Parathyroid adenoma (tissue), 2 donors: ENCODE results near the gene ST7.

Experiments used
- H2AFZ ChIP-seq: fragments of 300-600 bp; sonication (generic); one replicate; pipeline ENCODE4 v1.7.0; 2017; ENCODE audit warnings: antibody characterized with exemption, mild to moderate bottlenecking
- H3K27ac ChIP-seq: fragments of 300-600 bp; sonication (generic); one replicate; pipeline ENCODE4 v1.7.0; 2017
- H3K27me3 ChIP-seq: fragments of 300-600 bp; sonication (generic); one replicate; pipeline ENCODE4 v1.7.0; 2017; ENCODE audit warnings: low read length; ENCODE audit not compliant: control insufficient read depth, insufficient read depth
- H3K36me3 ChIP-seq: fragments of 300-600 bp; sonication (generic); one replicate; pipeline ENCODE4 v1.7.0; 2017; ENCODE audit warnings: low read length; ENCODE audit not compliant: control insufficient read depth, insufficient read depth
- H3K4me1 ChIP-seq: fragments of 300-600 bp; sonication (generic); one replicate; pipeline ENCODE4 v1.7.0; 2017; ENCODE audit warnings: control low read depth
- H3K4me2 ChIP-seq: fragments of 300-600 bp; sonication (generic); one replicate; pipeline ENCODE4 v1.7.0; 2017; ENCODE audit warnings: low read length
- H3K4me3 ChIP-seq: fragments of 300-600 bp; sonication (generic); one replicate; pipeline ENCODE4 v1.7.0; 2017; ENCODE audit warnings: low read depth, low read length
- H3K79me2 ChIP-seq: fragments of 300-600 bp; sonication (generic); one replicate; pipeline ENCODE4 v1.7.0; 2017; ENCODE audit warnings: control low read depth
- H3K9ac ChIP-seq: fragments of 300-600 bp; sonication (generic); one replicate; pipeline ENCODE4 v1.7.0; 2017; ENCODE audit warnings: mild to moderate bottlenecking
- H3K9me3 ChIP-seq: fragments of 300-600 bp; sonication (generic); one replicate; pipeline ENCODE4 v1.7.0; 2017; ENCODE audit warnings: low read length; ENCODE audit not compliant: control insufficient read depth
- CTCF ChIP-seq: fragments of 300-600 bp; sonication (generic); IDR thresholded peaks from one replicate; pipeline ENCODE4 v1.7.0; 2017; ENCODE audit warnings: antibody characterized with exemption, mild to moderate bottlenecking
- donor health status: primary hyperparathyroidism.

Gene ST7

GRCh38 chr7:117186218-117187010 is 233.1 kb downstream of the ST7 start:
- Histone ChIP-seq H3K9me3 (no peaks in the 10 kb centered on the region), H3K9ac (no peak overlapping the region), H3K4me1 (no peaks in the 10 kb centered on the region), H3K27me3 (no peaks in the 10 kb centered on the region), H3K4me3 (no peak overlapping the region), H3K27ac (no peak overlapping the region), H2AFZ (no peak overlapping the region), H3K4me2 (no peak overlapping the region), H3K79me2 (no peaks in the 10 kb centered on the region), H3K36me3 (no peaks in the 10 kb centered on the region)
- no peak for TF ChIP-seq CTCF

GRCh38 chr7:117188376-117188775 is 235.1 kb downstream of the ST7 start:
- Histone ChIP-seq H3K27me3 (no peaks in the 10 kb centered on the region), H3K9me3 (no peaks in the 10 kb centered on the region), H2AFZ (no peak overlapping the region), H3K9ac (no peak overlapping the region), H3K79me2 (no peaks in the 10 kb centered on the region), H3K27ac (no peak overlapping the region), H3K4me2 (no peak overlapping the region), H3K4me3 (no peak overlapping the region), H3K36me3 (no peaks in the 10 kb centered on the region), H3K4me1 (no peaks in the 10 kb centered on the region)
- TF ChIP-seq CTCF = no peak

GRCh38 chr7:117188949-117189592 is 235.8 kb downstream of the ST7 start:
- no peak overlapping the region for H3K9ac ChIP-seq

GRCh38 chr7:117190104-117190503 is 236.8 kb downstream of the ST7 start:
- no peaks in the 10 kb centered on the region for H3K9me3 ChIP-seq
- no peak overlapping the region for H3K27ac ChIP-seq
- H3K4me1 ChIP-seq = no peaks in the 10 kb centered on the region
- no peaks in the 10 kb centered on the region for H3K36me3 ChIP-seq
- no peak overlapping the region for H3K4me2 ChIP-seq
- no peaks in the 10 kb centered on the region for H3K27me3 ChIP-seq
- H3K79me2 ChIP-seq = no peaks in the 10 kb centered on the region
- H3K4me3 ChIP-seq = no peak overlapping the region
- no peak overlapping the region for H2AFZ ChIP-seq
- no peak for TF ChIP-seq CTCF
- no peak overlapping the region for H3K9ac ChIP-seq

More at GRCh38 chr7:117188949-117189592, 235.8 kb downstream of the ST7 start:
- Histone ChIP-seq H3K79me2 (no peaks in the 10 kb centered on the region), H3K4me3 (no peak overlapping the region), H2AFZ (no peak overlapping the region), H3K4me2 (no peak overlapping the region), H3K27me3 (no peaks in the 10 kb centered on the region), H3K36me3 (no peaks in the 10 kb centered on the region), H3K9me3 (no peaks in the 10 kb centered on the region), H3K27ac (no peak overlapping the region), H3K4me1 (no peaks in the 10 kb centered on the region)
- TF ChIP-seq CTCF = no peak
